Body of pancreas (tissue), 4 donors: ENCODE results near the gene MED27.

ENCODE experiments used
- POLR2A ChIP-seq, 3 donors: fragments of 450-650 bp; IDR thresholded peaks; one replicate each; pipeline ENCODE4 v1.6.1; 2016; ENCODE audit warnings: antibody characterized with exemption in 3 of 3, mild to moderate bottlenecking in 2 of 3
- TF ChIP-seq, protein P1 (sequence below), 7 experiments: fragments of 450-650 bp in 4 of 7; fragments of 200-600 bp in 3 of 7; sonication (generic) in 3 of 7; IDR thresholded peaks; one replicate each; pipeline ENCODE4 v1.5.1; 2016 to 2019; ENCODE audit warnings: antibody characterized with exemption in 7 of 7

DNA sequence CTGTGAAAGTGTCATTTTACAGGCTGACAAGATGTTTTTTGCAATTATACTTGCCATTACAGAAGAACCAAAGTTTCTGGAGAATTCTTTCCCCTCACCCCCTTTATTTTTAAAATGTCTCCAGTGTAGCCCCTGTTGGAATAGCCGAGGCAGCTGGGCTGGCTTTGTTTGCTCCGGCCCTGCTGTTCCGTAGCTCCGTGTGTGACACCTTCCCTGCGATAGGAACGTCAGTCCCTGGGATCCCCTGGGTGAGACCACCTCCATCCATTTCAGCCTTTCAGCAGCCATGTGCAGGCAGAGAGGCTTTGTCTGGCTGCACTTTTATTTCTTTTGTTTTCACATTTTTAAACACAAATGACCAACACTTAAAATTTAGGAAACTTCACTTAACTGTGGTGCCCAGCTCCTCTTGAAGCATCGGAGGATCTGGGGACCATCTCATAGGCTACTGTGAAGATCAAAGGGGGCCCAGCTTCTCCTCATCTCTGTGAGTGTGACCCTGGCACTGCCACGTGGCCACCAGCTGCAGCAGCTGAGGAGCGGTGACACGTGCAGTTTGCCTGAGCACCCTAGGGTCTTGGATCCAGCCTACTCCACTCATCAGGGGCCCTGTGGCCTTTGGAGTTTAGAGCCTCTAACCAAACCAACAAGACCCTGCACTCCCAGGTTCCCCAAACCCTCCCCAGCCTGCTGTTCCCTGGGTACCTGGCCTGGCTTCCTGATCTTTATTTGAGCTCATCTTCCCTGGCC is 214.0 kb downstream of the MED27 start:
- TF ChIP-seq, protein P1, sequence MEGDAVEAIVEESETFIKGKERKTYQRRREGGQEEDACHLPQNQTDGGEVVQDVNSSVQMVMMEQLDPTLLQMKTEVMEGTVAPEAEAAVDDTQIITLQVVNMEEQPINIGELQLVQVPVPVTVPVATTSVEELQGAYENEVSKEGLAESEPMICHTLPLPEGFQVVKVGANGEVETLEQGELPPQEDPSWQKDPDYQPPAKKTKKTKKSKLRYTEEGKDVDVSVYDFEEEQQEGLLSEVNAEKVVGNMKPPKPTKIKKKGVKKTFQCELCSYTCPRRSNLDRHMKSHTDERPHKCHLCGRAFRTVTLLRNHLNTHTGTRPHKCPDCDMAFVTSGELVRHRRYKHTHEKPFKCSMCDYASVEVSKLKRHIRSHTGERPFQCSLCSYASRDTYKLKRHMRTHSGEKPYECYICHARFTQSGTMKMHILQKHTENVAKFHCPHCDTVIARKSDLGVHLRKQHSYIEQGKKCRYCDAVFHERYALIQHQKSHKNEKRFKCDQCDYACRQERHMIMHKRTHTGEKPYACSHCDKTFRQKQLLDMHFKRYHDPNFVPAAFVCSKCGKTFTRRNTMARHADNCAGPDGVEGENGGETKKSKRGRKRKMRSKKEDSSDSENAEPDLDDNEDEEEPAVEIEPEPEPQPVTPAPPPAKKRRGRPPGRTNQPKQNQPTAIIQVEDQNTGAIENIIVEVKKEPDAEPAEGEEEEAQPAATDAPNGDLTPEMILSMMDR (IDR thresholded peaks at IDR 0.05) = no peak
- no peak for TF ChIP-seq POLR2A (IDR thresholded peaks at IDR 0.05)
